ENCODE results near the gene C1QTNF12. TPM values are rescaled to one million over a fixed set of nuclear protein-coding genes. Genes with fewer than 3 reads are reported as not detected.
A peak's percentile ranks its signal among the peaks of the same experiment; 100 is the strongest.

Gene C1QTNF12
- total RNA-seq = 6.2 TPM
- polyA plus RNA-seq = under 1 TPM in 1 of 4 donors, not detected in 3; 0.39 TPM

GRCh38 chr1:1246577-1247340, at the start of gene C1QTNF12:
Gene C1QTNF12, minus strand, starts transcription at chr1:1246722. Its CDS starts 32 bp downstream, at chr1:1246690.
- ATAC-seq (ENCODE audit: low read depth in 2 of 2) (no peak), DNase-seq (no peak)
- Mint-ChIP-seq H3K4me3 (no peak within 1 kb of the TSS), H3K9me3 (no peaks in the 10 kb centered on the region), H3K27ac (peak within 1 kb of the TSS in 1 of 3 donors; percentile 56), H3K36me3 (no peaks in the 10 kb centered on the region), H3K27me3 (peaks cover 4% of the 10 kb centered on the region), H3K4me1 (peaks cover 0 to 15% (median 6%) of the 10 kb centered on the region in 4 donors)
- no peak within 1 kb of the TSS for H3K27ac ChIP-seq (ENCODE audit: insufficient read depth, low read length, poor library complexity, severe bottlenecking)
- no peak within 1 kb of the TSS for H3K4me3 ChIP-seq (ENCODE audit: low read depth, low read length)
- peaks cover 19% of the 10 kb centered on the region for H3K4me1 ChIP-seq (ENCODE audit: control insufficient read depth, insufficient read depth, low read length, poor library complexity, severe bottlenecking)
- no peaks in the 10 kb centered on the region for H3K36me3 ChIP-seq (ENCODE audit: control insufficient read depth, insufficient read depth, low read length)
- no peaks in the 10 kb centered on the region for H3K27me3 ChIP-seq (ENCODE audit: control insufficient read depth, insufficient read depth, low read length)
- H3K9me3 ChIP-seq (ENCODE audit: control insufficient read depth in 2 of 2, low read length in 2 of 2) = no peaks in the 10 kb centered on the region

- ATAC-seq (ENCODE audit: low read depth in 2 of 2) = no peak
- no peaks in the 10 kb centered on the region for H3K9me3 Mint-ChIP-seq
Measured at GRCh38 chr1:1295154-1295923, 48.8 kb upstream of the C1QTNF12 start.

GRCh38 chr1:1294250-1294890, 47.8 kb upstream of the C1QTNF12 start:
- no peak overlapping the region for H3K27ac Mint-ChIP-seq
- no peak for DNase-seq
- no peak overlapping the region for H3K4me3 ChIP-seq (ENCODE audit: low read depth, low read length)
- H3K27me3 Mint-ChIP-seq = no peaks in the 10 kb centered on the region
- no peaks in the 10 kb centered on the region for H3K27me3 ChIP-seq (ENCODE audit: control insufficient read depth, insufficient read depth, low read length)
- peaks cover 0 to 4% (median 2%) of the 10 kb centered on the region in 4 donors for H3K4me1 Mint-ChIP-seq
- no peaks in the 10 kb centered on the region for H3K36me3 ChIP-seq (ENCODE audit: control insufficient read depth, insufficient read depth, low read length)
- H3K36me3 Mint-ChIP-seq = no peaks in the 10 kb centered on the region
- no peaks in the 10 kb centered on the region for H3K9me3 Mint-ChIP-seq
- no peaks in the 10 kb centered on the region for H3K4me1 ChIP-seq (ENCODE audit: control insufficient read depth, insufficient read depth, low read length, poor library complexity, severe bottlenecking)
- ATAC-seq (ENCODE audit: low read depth in 2 of 2) = no peak
- H3K9me3 ChIP-seq (ENCODE audit: control insufficient read depth in 2 of 2, low read length in 2 of 2) = no peaks in the 10 kb centered on the region
- H3K27ac ChIP-seq (ENCODE audit: insufficient read depth, low read length, poor library complexity, severe bottlenecking) = no peak overlapping the region
- H3K4me3 Mint-ChIP-seq = no peak overlapping the region

More at GRCh38 chr1:1295154-1295923, 48.8 kb upstream of the C1QTNF12 start:
- Mint-ChIP-seq H3K4me3 (no peak overlapping the region), H3K36me3 (no peaks in the 10 kb centered on the region), H3K27ac (no peak overlapping the region), H3K4me1 (peaks cover 0 to 4% (median 2%) of the 10 kb centered on the region in 4 donors), H3K27me3 (no peaks in the 10 kb centered on the region)
- Histone ChIP-seq H3K9me3 (ENCODE audit: control insufficient read depth in 2 of 2, low read length in 2 of 2) (no peaks in the 10 kb centered on the region), H3K27ac (ENCODE audit: insufficient read depth, low read length, poor library complexity, severe bottlenecking) (no peak overlapping the region), H3K4me3 (ENCODE audit: low read depth, low read length) (no peak overlapping the region), H3K27me3 (ENCODE audit: control insufficient read depth, insufficient read depth, low read length) (no peaks in the 10 kb centered on the region), H3K4me1 (ENCODE audit: control insufficient read depth, insufficient read depth, low read length, poor library complexity, severe bottlenecking) (no peaks in the 10 kb centered on the region), H3K36me3 (ENCODE audit: control insufficient read depth, insufficient read depth, low read length) (no peaks in the 10 kb centered on the region)
- DNase-seq = no peak

- H3K36me3 Mint-ChIP-seq = no peaks in the 10 kb centered on the region
- no peak overlapping the region for H3K4me3 Mint-ChIP-seq
- H3K9me3 Mint-ChIP-seq = no peaks in the 10 kb centered on the region
- Histone ChIP-seq H3K4me3 (ENCODE audit: low read depth, low read length) (no peak overlapping the region), H3K27ac (ENCODE audit: insufficient read depth, low read length, poor library complexity, severe bottlenecking) (no peak overlapping the region), H3K4me1 (ENCODE audit: control insufficient read depth, insufficient read depth, low read length, poor library complexity, severe bottlenecking) (no peaks in the 10 kb centered on the region), H3K27me3 (ENCODE audit: control insufficient read depth, insufficient read depth, low read length) (no peaks in the 10 kb centered on the region), H3K9me3 (ENCODE audit: control insufficient read depth in 2 of 2, low read length in 2 of 2) (no peaks in the 10 kb centered on the region), H3K36me3 (ENCODE audit: control insufficient read depth, insufficient read depth, low read length) (no peaks in the 10 kb centered on the region)
- no peak for DNase-seq
- H3K27ac Mint-ChIP-seq = no peak overlapping the region
- ATAC-seq (ENCODE audit: low read depth in 2 of 2) = no peak
- H3K4me1 Mint-ChIP-seq = peaks cover 0 to 4% (median 2%) of the 10 kb centered on the region in 4 donors
- H3K27me3 Mint-ChIP-seq = no peaks in the 10 kb centered on the region
Measured at GRCh38 chr1:1293263-1294249, 47.0 kb upstream of the C1QTNF12 start.

GRCh38 chr1:1292851-1293250, 46.3 kb upstream of the C1QTNF12 start:
- Mint-ChIP-seq H3K27ac (no peak overlapping the region), H3K36me3 (no peaks in the 10 kb centered on the region), H3K4me3 (no peak overlapping the region), H3K9me3 (no peaks in the 10 kb centered on the region), H3K27me3 (no peaks in the 10 kb centered on the region), H3K4me1 (peaks cover 0 to 4% (median 2%) of the 10 kb centered on the region in 4 donors)
- Histone ChIP-seq H3K36me3 (ENCODE audit: control insufficient read depth, insufficient read depth, low read length) (no peaks in the 10 kb centered on the region), H3K9me3 (ENCODE audit: control insufficient read depth in 2 of 2, low read length in 2 of 2) (no peaks in the 10 kb centered on the region), H3K4me1 (ENCODE audit: control insufficient read depth, insufficient read depth, low read length, poor library complexity, severe bottlenecking) (no peaks in the 10 kb centered on the region), H3K27me3 (ENCODE audit: control insufficient read depth, insufficient read depth, low read length) (no peaks in the 10 kb centered on the region), H3K4me3 (ENCODE audit: low read depth, low read length) (no peak overlapping the region), H3K27ac (ENCODE audit: insufficient read depth, low read length, poor library complexity, severe bottlenecking) (no peak overlapping the region)
- ATAC-seq (ENCODE audit: low read depth in 2 of 2) (no peak), DNase-seq (no peak)

GRCh38 chr1:1292442-1292779, 45.9 kb upstream of the C1QTNF12 start:
- ATAC-seq (ENCODE audit: low read depth in 2 of 2) = no peak
- peaks cover 0 to 4% (median 2%) of the 10 kb centered on the region in 4 donors for H3K4me1 Mint-ChIP-seq
- Histone ChIP-seq H3K4me3 (ENCODE audit: low read depth, low read length) (no peak overlapping the region), H3K36me3 (ENCODE audit: control insufficient read depth, insufficient read depth, low read length) (no peaks in the 10 kb centered on the region), H3K9me3 (ENCODE audit: control insufficient read depth in 2 of 2, low read length in 2 of 2) (no peaks in the 10 kb centered on the region), H3K4me1 (ENCODE audit: control insufficient read depth, insufficient read depth, low read length, poor library complexity, severe bottlenecking) (no peaks in the 10 kb centered on the region), H3K27ac (ENCODE audit: insufficient read depth, low read length, poor library complexity, severe bottlenecking) (no peak overlapping the region), H3K27me3 (ENCODE audit: control insufficient read depth, insufficient read depth, low read length) (no peaks in the 10 kb centered on the region)
- no peaks in the 10 kb centered on the region for H3K36me3 Mint-ChIP-seq
- H3K4me3 Mint-ChIP-seq = no peak overlapping the region
- DNase-seq = no peak
- no peak overlapping the region for H3K27ac Mint-ChIP-seq
- H3K27me3 Mint-ChIP-seq = no peaks in the 10 kb centered on the region
- H3K9me3 Mint-ChIP-seq = no peaks in the 10 kb centered on the region
